Measurements from ENCODE around the gene IFITM1. TPM values are rescaled to one million over a fixed set of nuclear protein-coding genes. Genes with fewer than 3 reads are reported as not detected.

The IFITM1 gene
- total RNA-seq, 1 donor from 2014 or later: 344 TPM

- DNase-seq (ENCODE audit: low spot score) (peak; percentile 49), ATAC-seq (no peak)
- intact Hi-C loops (cut with DNase I): no loop called here
Measured at GRCh38 chr11:291281-292210, 22.3 kb upstream of the IFITM1 start.

GRCh38 chr11:292211-293121 is 21.4 kb upstream of the IFITM1 start:
- intact Hi-C loops (cut with DNase I): no loop called here
- DNase-seq (ENCODE audit: low spot score) (peak; percentile 58), ATAC-seq (no peak)

GRCh38 chr11:293271-293851 is 20.5 kb upstream of the IFITM1 start:
- DNase-seq (ENCODE audit: low spot score) (peak; percentile 48), ATAC-seq (no peak)

GRCh38 chr11:293852-294661 is 19.8 kb upstream of the IFITM1 start:
- intact Hi-C loops (cut with DNase I): no loop called here
- DNase-seq (ENCODE audit: low spot score): peak; percentile 54
- ATAC-seq: no peak

More at GRCh38 chr11:293271-293851, 20.5 kb upstream of the IFITM1 start:
- intact Hi-C loops (cut with DNase I): no loop called here

GRCh38 chr11:294780-295179 is 19.1 kb upstream of the IFITM1 start:
- ATAC-seq (no peak), DNase-seq (ENCODE audit: low spot score) (peak; percentile 58)
- intact Hi-C loops (cut with DNase I): loop anchor here (5.0 kb wide), 1 partner anchor 68 kb away; no protein-coding TSS in a partner anchor

- intact Hi-C loops (cut with DNase I): loop anchor here (5.0 kb wide), 1 partner anchor 67 kb away; no protein-coding TSS in a partner anchor
- ATAC-seq: no peak
Measured at GRCh38 chr11:295351-296170, 18.3 kb upstream of the IFITM1 start.

GRCh38 chr11:296171-297050 is 17.4 kb upstream of the IFITM1 start:
- DNase-seq (ENCODE audit: low spot score): peak; percentile 56
- ATAC-seq: no peak
- intact Hi-C loops (cut with DNase I): loop anchor here (5.0 kb wide), 1 partner anchor 66 kb away; no protein-coding TSS in a partner anchor

More at GRCh38 chr11:295351-296170, 18.3 kb upstream of the IFITM1 start:
- DNase-seq (ENCODE audit: low spot score): peak; percentile 54

GRCh38 chr11:297051-297585 is 16.7 kb upstream of the IFITM1 start:
- intact Hi-C loops (cut with DNase I): loop anchor here (5.0 kb wide), 1 partner anchor 65 kb away; no protein-coding TSS in a partner anchor
- peak; percentile 55 for DNase-seq (ENCODE audit: low spot score)
- peak; percentile 19 for ATAC-seq

GRCh38 chr11:297586-298405 is 16.0 kb upstream of the IFITM1 start:
- DNase-seq (ENCODE audit: low spot score): peak; percentile 72
- intact Hi-C loops (cut with DNase I): loop anchor here (5.0 kb wide), 1 partner anchor 65 kb away; no protein-coding TSS in a partner anchor
- peak; percentile 87 for ATAC-seq

- ATAC-seq (no peak), DNase-seq (ENCODE audit: low spot score) (peak; percentile 61)
- intact Hi-C loops (cut with DNase I): loop anchor here (5.0 kb wide), 1 partner anchor 64 kb away; no protein-coding TSS in a partner anchor
Measured at GRCh38 chr11:298406-299065, 15.3 kb upstream of the IFITM1 start.

GRCh38 chr11:299081-299891 is 14.6 kb upstream of the IFITM1 start, which contains the start of gene IFITM5:
TSS of gene IFITM5 (minus strand) at chr11:299526. CDS start at chr11:299490, 36 bp downstream.
- no peak for ATAC-seq
- DNase-seq (ENCODE audit: low spot score): no peak
- intact Hi-C loops (cut with DNase I): loop anchor here (5.0 kb wide), 1 partner anchor 63 kb away; no protein-coding TSS in a partner anchor

GRCh38 chr11:299951-300735 is 13.7 kb upstream of the IFITM1 start:
- no peak for ATAC-seq

GRCh38 chr11:303363-303762 is 10.5 kb upstream of the IFITM1 start:
- ATAC-seq (no peak), DNase-seq (ENCODE audit: low spot score) (no peak)
- intact Hi-C loops (cut with DNase I): no loop called here

More at GRCh38 chr11:299951-300735, 13.7 kb upstream of the IFITM1 start:
- intact Hi-C loops (cut with DNase I): loop anchor here (5.0 kb wide), 1 partner anchor 62 kb away; no protein-coding TSS in a partner anchor
- no peak for DNase-seq (ENCODE audit: low spot score)

Data from sciatic nerve (tissue), 2 donors.